CD14-positive monocyte (primary cell): ENCODE measurements around the gene CFAP97. TPM values are rescaled to one million over a fixed set of nuclear protein-coding genes. Genes with fewer than 3 reads are reported as not detected.

Experiments used
- DNase-seq, 3 donors: peaks; one replicate each; pipeline ENCODE4 v3.0.0-alpha.2; 2011 to 2022
- H2AFZ ChIP-seq: 2 replicates; pipeline ENCODE4 v1.6.0; 2012; ENCODE audit warnings: mild to moderate bottlenecking, low read depth, low read length, inconsistent platforms; ENCODE audit not compliant: insufficient read depth, poor library complexity, severe bottlenecking
- H3K27ac ChIP-seq, 2 donors: 1 replicate in 1 of 2; 2 replicates in 1 of 2; pipeline ENCODE4 v1.5.1; 2012 to 2013; ENCODE audit warnings: low read length in 2 of 2, control low read depth in 1 of 2, inconsistent platforms in 1 of 2, low read depth in 1 of 2, mild to moderate bottlenecking in 1 of 2
- H3K27me3 ChIP-seq, 2 donors: one replicate each; pipeline versions ENCODE4 v1.6.0 to v1.6.1; 2011 to 2013; ENCODE audit warnings: low read length in 2 of 2; ENCODE audit not compliant: control insufficient read depth in 2 of 2, insufficient read depth in 2 of 2
- H3K36me3 ChIP-seq, 2 donors: replicated peaks in 1 of 2; 1 replicate in 1 of 2; 2 replicates in 1 of 2; pipeline versions ENCODE4 v1.5.1 to v1.6.1; 2012 to 2013; ENCODE audit warnings: low read length in 2 of 2, control low read depth in 1 of 2, inconsistent platforms in 1 of 2, mild to moderate bottlenecking in 1 of 2; ENCODE audit not compliant: insufficient read depth in 2 of 2, control insufficient read depth in 1 of 2
- H3K4me1 ChIP-seq, 2 donors: 1 replicate in 1 of 2; 2 replicates in 1 of 2; pipeline versions ENCODE4 v1.5.1 to v1.6.1; 2012 to 2013; ENCODE audit warnings: low read length in 2 of 2, control low read depth in 1 of 2, inconsistent platforms in 1 of 2, mild to moderate bottlenecking in 1 of 2, moderate library complexity in 1 of 2; ENCODE audit not compliant: insufficient read depth in 2 of 2, control insufficient read depth in 1 of 2
- H3K4me2 ChIP-seq: replicated peaks from 2 replicates; pipeline ENCODE3; 2012; ENCODE audit warnings: low read length, moderate library complexity, mild to moderate bottlenecking; ENCODE audit not compliant: poor library complexity, severe bottlenecking; ENCODE audit errors: extremely low read depth
- H3K4me3 ChIP-seq, 3 experiments: fragments of 200-600 bp in 1 of 3; sonication (generic) in 1 of 3; replicated peaks in 1 of 3; 1 replicate in 2 of 3; 2 replicates in 1 of 3; pipeline ENCODE4 v1.5.1; 2011 to 2013; ENCODE audit warnings: low read length in 3 of 3, mild to moderate bottlenecking in 3 of 3, control low read depth in 2 of 3, low read depth in 2 of 3, inconsistent platforms in 1 of 3, moderate library complexity in 1 of 3
- H3K79me2 ChIP-seq: 2 replicates; pipeline ENCODE4 v1.6.0; 2012; ENCODE audit warnings: mild to moderate bottlenecking, control low read depth, inconsistent platforms, low read length, moderate library complexity; ENCODE audit not compliant: insufficient read depth
- H3K9ac ChIP-seq: 2 replicates; pipeline ENCODE4 v1.6.0; 2017; ENCODE audit warnings: low read length, mild to moderate bottlenecking; ENCODE audit not compliant: insufficient read depth, poor library complexity, severe bottlenecking
- H3K9me3 ChIP-seq, 2 donors: replicated peaks in 1 of 2; 1 replicate in 1 of 2; 2 replicates in 1 of 2; pipeline versions ENCODE4 v1.5.1 to v1.6.1; 2012 to 2013; ENCODE audit warnings: low read length in 2 of 2, control low read depth in 1 of 2; ENCODE audit not compliant: control insufficient read depth in 1 of 2, insufficient read depth in 1 of 2
- H4K20me1 ChIP-seq: 2 replicates; pipeline ENCODE4 v1.6.0; 2012; ENCODE audit warnings: mild to moderate bottlenecking, low read length, control low read depth, moderate library complexity; ENCODE audit not compliant: insufficient read depth
- H3K27ac Mint-ChIP-seq, 7 donors: one replicate each; pipeline ENCODE4 v1.8.0; 2020; ENCODE audit warnings: mild to moderate bottlenecking in 7 of 7, mixed read lengths in 7 of 7, moderate library complexity in 6 of 7, inconsistent platforms in 2 of 7
- H3K27me3 Mint-ChIP-seq, 3 donors: one replicate each; pipeline ENCODE4 v1.8.0; 2021 to 2022; ENCODE audit warnings: low read depth in 3 of 3, mild to moderate bottlenecking in 3 of 3, mixed read lengths in 3 of 3, moderate library complexity in 3 of 3, inconsistent platforms in 1 of 3
- H3K36me3 Mint-ChIP-seq, 2 donors: one replicate each; pipeline ENCODE4 v1.8.0; 2020; ENCODE audit warnings: mixed read lengths in 2 of 2, inconsistent platforms in 1 of 2, mild to moderate bottlenecking in 1 of 2
- H3K4me1 Mint-ChIP-seq: one replicate; pipeline ENCODE4 v1.8.0; 2020; ENCODE audit warnings: mild to moderate bottlenecking, mixed read lengths
- H3K4me3 Mint-ChIP-seq, 2 donors: one replicate each; pipeline ENCODE4 v1.8.0; 2020; ENCODE audit warnings: mild to moderate bottlenecking in 2 of 2, mixed read lengths in 2 of 2, moderate library complexity in 1 of 2
- H3K9me3 Mint-ChIP-seq, 7 donors: one replicate each; pipeline ENCODE4 v1.8.0; 2020 to 2022; ENCODE audit warnings: mixed read lengths in 7 of 7, mild to moderate bottlenecking in 6 of 7, moderate library complexity in 6 of 7, inconsistent platforms in 2 of 7
- WGBS: methylation state at CpG from one replicate; pipeline ENCODE4 v1.1.5; 2013; ENCODE audit warnings: missing lambda C conversion rate; ENCODE audit not compliant: insufficient coverage; 5-methylcytosine and 5-hydroxymethylcytosine counted together
- intact Hi-C, 2 donors: fragments of 100-400 bp; cut with micrococcal nuclease; formaldehyde crosslinking; loops; one replicate each; pipeline versions ENCODE4 v1.15.0 to v1.15.1; 2023
- polyA plus RNA-seq, 3 donors: library from polyadenylated mRNA; depleted of rRNA in 1 of 3; unstranded in 2 of 3; stranded (reverse) in 1 of 3; fragments of 300-500 nt in 2 of 3; fragments of >200 nt in 1 of 3; fragmentation: Illumina TruSeq in 2 of 3; gene quantifications; 1 replicate in 2 of 3; 2 replicates in 1 of 3; pipeline ENCODE4 v1.2.3, GENCODE V29; 2012 to 2021
- TF ChIP-seq, protein P1 (sequence below): fragments of 200-600 bp; IDR thresholded peaks from one replicate; pipeline ENCODE4 v1.8.0; 2022; ENCODE audit warnings: antibody characterized with exemption, mild to moderate bottlenecking

The CFAP97 gene
- polyA plus RNA-seq, 3 donors = 2.7 to 16.8 (median 12.3) TPM

DNA sequence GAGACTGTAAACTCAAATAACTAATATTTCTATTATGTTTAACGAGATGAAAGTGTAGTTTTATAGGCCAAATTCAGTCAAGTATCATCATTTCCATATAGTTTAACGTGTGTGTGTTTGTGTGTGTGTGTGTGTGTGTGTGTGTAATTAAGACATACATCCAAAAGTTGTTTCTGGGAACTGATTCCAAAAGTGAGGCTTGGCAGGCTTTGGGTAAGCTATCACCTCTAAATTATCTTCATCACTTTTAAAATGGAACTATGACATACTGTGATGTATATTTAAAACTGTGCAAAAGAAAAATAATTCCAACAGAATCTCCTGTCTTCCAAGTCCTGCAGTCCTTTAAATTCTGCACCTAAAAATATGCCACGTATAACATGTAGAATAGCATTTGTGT lies 79.8 kb downstream of the CFAP97 start:
- peaks cover 10 to 17% of the 10 kb centered on the region in 2 donors for H3K4me1 ChIP-seq
- TF ChIP-seq, protein P1, sequence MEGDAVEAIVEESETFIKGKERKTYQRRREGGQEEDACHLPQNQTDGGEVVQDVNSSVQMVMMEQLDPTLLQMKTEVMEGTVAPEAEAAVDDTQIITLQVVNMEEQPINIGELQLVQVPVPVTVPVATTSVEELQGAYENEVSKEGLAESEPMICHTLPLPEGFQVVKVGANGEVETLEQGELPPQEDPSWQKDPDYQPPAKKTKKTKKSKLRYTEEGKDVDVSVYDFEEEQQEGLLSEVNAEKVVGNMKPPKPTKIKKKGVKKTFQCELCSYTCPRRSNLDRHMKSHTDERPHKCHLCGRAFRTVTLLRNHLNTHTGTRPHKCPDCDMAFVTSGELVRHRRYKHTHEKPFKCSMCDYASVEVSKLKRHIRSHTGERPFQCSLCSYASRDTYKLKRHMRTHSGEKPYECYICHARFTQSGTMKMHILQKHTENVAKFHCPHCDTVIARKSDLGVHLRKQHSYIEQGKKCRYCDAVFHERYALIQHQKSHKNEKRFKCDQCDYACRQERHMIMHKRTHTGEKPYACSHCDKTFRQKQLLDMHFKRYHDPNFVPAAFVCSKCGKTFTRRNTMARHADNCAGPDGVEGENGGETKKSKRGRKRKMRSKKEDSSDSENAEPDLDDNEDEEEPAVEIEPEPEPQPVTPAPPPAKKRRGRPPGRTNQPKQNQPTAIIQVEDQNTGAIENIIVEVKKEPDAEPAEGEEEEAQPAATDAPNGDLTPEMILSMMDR = no peak
- intact Hi-C loops = no loop called here
- no peak overlapping the region for H3K9ac ChIP-seq
- peaks cover 14% of the 10 kb centered on the region for H3K4me1 Mint-ChIP-seq
- H4K20me1 ChIP-seq = no peaks in the 10 kb centered on the region
- DNase-seq = no peak
- H3K27me3 ChIP-seq = peaks cover 25 to 35% of the 10 kb centered on the region in 2 donors
- no peak overlapping the region for H2AFZ ChIP-seq
- no CpG with 5 or more reads among the region's 3 CpGs for WGBS
- no peaks in the 10 kb centered on the region for H3K36me3 ChIP-seq
- no peak overlapping the region for H3K27ac Mint-ChIP-seq
- H3K27ac ChIP-seq = no peak overlapping the region
- peaks cover 48 to 76% (median 51%) of the 10 kb centered on the region in 3 donors for H3K27me3 Mint-ChIP-seq
- no peak overlapping the region for H3K4me3 Mint-ChIP-seq
- H3K9me3 ChIP-seq = peaks cover 0 to 11% of the 10 kb centered on the region in 2 donors
- H3K36me3 Mint-ChIP-seq = no peaks in the 10 kb centered on the region
- peaks cover 0 to 15% (median 2%) of the 10 kb centered on the region in 7 donors for H3K9me3 Mint-ChIP-seq
- no peak overlapping the region for H3K4me2 ChIP-seq
- no peak overlapping the region for H3K4me3 ChIP-seq
- no peaks in the 10 kb centered on the region for H3K79me2 ChIP-seq

DNA sequence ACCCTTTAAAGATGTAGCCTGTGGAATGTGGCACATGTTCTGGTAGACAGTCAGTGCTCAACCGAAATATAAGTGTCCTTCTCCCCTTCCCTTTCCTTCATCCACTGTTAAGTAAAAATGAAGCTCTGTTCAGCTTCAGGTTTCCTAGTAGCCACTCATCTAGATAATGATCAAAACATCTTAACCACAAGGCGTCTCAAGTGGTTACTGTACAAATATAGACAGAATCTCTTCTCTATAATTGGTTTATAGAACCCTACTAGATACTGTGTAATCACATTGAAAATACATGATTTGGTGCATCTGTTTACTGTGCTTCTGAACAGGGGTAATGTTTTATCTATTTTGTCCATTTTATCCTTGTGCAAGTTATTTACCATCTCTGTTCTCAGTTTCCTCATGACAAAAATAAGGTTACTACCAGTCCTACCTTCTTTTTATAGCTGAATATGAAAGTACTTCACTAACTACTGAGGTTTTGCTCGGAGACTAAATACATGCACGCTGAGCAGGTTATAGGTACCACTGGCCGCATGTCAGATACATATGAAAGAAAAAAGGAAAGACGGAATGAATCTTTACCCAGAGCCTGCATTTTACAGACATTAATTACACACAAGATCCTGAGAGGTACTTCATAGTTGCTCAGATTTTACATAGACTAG lies 81.0 kb downstream of the CFAP97 start:
- no peak overlapping the region for H2AFZ ChIP-seq
- H3K27me3 Mint-ChIP-seq = peaks cover 38 to 64% (median 42%) of the 10 kb centered on the region in 3 donors
- H3K27ac Mint-ChIP-seq = no peak overlapping the region
- H3K79me2 ChIP-seq = no peaks in the 10 kb centered on the region
- no CpG with 5 or more reads among the region's 6 CpGs for WGBS
- H3K9ac ChIP-seq = no peak overlapping the region
- peaks cover 15 to 23% of the 10 kb centered on the region in 2 donors for H3K27me3 ChIP-seq
- H3K4me1 Mint-ChIP-seq = peaks cover 7% of the 10 kb centered on the region
- H3K36me3 Mint-ChIP-seq = no peaks in the 10 kb centered on the region
- no peak overlapping the region for H3K27ac ChIP-seq
- TF ChIP-seq, protein P1 = no peak
- no peaks in the 10 kb centered on the region for H3K36me3 ChIP-seq
- peaks cover 0 to 12% (median 2%) of the 10 kb centered on the region in 7 donors for H3K9me3 Mint-ChIP-seq
- H3K4me1 ChIP-seq = peaks cover 3 to 7% of the 10 kb centered on the region in 2 donors
- H3K4me3 ChIP-seq = no peak overlapping the region
- no peaks in the 10 kb centered on the region for H4K20me1 ChIP-seq
- intact Hi-C loops = no loop called here
- no peak for DNase-seq
- H3K9me3 ChIP-seq = peaks cover 0 to 4% of the 10 kb centered on the region in 2 donors
- no peak overlapping the region for H3K4me3 Mint-ChIP-seq
- H3K4me2 ChIP-seq = no peak overlapping the region
